HG03159 (cell line): ENCODE results near the gene TUBA8.
"Not testable (repeated sequence)": the region's sequence is repeated elsewhere in the genome, so short reads cannot be mapped to it uniquely, and the experiment has no call there.

ENCODE experiments used
- ATAC-seq: cut with Tn5 transposase; IDR thresholded peaks from one replicate; pipeline ENCODE4 v1.9.1; 2021; ENCODE audit warnings: mild to moderate bottlenecking, moderate library complexity; ENCODE audit not compliant: unreplicated experiment

TUBA8 gene

GRCh38 chr22:18104566-18104965, 6.0 kb upstream of the TUBA8 start:
- no peak for ATAC-seq

- ATAC-seq, result not testable (repeated sequence)
Measured at GRCh38 chr22:18105981-18106380, 4.6 kb upstream of the TUBA8 start.

GRCh38 chr22:18106550-18107341, 3.9 kb upstream of the TUBA8 start:
- not testable (repeated sequence) for ATAC-seq

GRCh38 chr22:18108187-18108586, 2.4 kb upstream of the TUBA8 start:
- no peak for ATAC-seq

GRCh38 chr22:18109410-18110193, 1.0 kb upstream of the TUBA8 start:
- ATAC-seq, result no peak

- no peak for ATAC-seq
Measured at GRCh38 chr22:18110954-18111758, 547 bp downstream of the TUBA8 start.

- no peak for ATAC-seq
Measured at GRCh38 chr22:18111759-18112330, 1.2 kb downstream of the TUBA8 start.

- ATAC-seq, result no peak
Measured at GRCh38 chr22:18112440-18112839, 1.8 kb downstream of the TUBA8 start.

- no peak for ATAC-seq
Measured at GRCh38 chr22:18113680-18114394, 3.2 kb downstream of the TUBA8 start.

GRCh38 chr22:18114495-18114894, 3.9 kb downstream of the TUBA8 start:
- no peak for ATAC-seq

GRCh38 chr22:18114976-18115652, 4.5 kb downstream of the TUBA8 start:
- ATAC-seq, result no peak

- no peak for ATAC-seq
Measured at GRCh38 chr22:18115906-18116371, 5.3 kb downstream of the TUBA8 start.

- ATAC-seq, result no peak
Measured at GRCh38 chr22:18116634-18117033, 6.0 kb downstream of the TUBA8 start.

- ATAC-seq, result no peak
Measured at GRCh38 chr22:18118345-18118915, 7.8 kb downstream of the TUBA8 start.

GRCh38 chr22:18119409-18120110, 9.0 kb downstream of the TUBA8 start:
- ATAC-seq, result no peak

- ATAC-seq, result no peak
Measured at GRCh38 chr22:18120857-18121256, 10.2 kb downstream of the TUBA8 start.

- no peak for ATAC-seq
Measured at GRCh38 chr22:18121506-18121905, 10.9 kb downstream of the TUBA8 start.

- no peak for ATAC-seq
Measured at GRCh38 chr22:18121954-18122554, 11.4 kb downstream of the TUBA8 start.
